ENCODE data around the gene CFAP157. TPM values are rescaled to one million over a fixed set of nuclear protein-coding genes. Genes with fewer than 3 reads are reported as not detected.

Gene CFAP157
- total RNA-seq, 4 donors from 2014 or later, result 2.1 to 5.4 (median 4.4) TPM; not detected in 1

GRCh38 chr9:127761061-127761460, 54.3 kb downstream of the CFAP157 start:
- Histone ChIP-seq H3K27ac (peak overlapping the region in 1 of 2 donors; percentile 68), H3K27me3 (no peaks in the 10 kb centered on the region), H3K36me3 (no peaks in the 10 kb centered on the region), H3K4me1 (no peaks in the 10 kb centered on the region), H3K4me3 (no peak overlapping the region), H3K9me3 (no peaks in the 10 kb centered on the region)
- intact Hi-C loops (cut with DNase I; ENCODE audit: low total_unique reads), result no loop called here
- no peak for DNase-seq
- TF ChIP-seq, protein P1, sequence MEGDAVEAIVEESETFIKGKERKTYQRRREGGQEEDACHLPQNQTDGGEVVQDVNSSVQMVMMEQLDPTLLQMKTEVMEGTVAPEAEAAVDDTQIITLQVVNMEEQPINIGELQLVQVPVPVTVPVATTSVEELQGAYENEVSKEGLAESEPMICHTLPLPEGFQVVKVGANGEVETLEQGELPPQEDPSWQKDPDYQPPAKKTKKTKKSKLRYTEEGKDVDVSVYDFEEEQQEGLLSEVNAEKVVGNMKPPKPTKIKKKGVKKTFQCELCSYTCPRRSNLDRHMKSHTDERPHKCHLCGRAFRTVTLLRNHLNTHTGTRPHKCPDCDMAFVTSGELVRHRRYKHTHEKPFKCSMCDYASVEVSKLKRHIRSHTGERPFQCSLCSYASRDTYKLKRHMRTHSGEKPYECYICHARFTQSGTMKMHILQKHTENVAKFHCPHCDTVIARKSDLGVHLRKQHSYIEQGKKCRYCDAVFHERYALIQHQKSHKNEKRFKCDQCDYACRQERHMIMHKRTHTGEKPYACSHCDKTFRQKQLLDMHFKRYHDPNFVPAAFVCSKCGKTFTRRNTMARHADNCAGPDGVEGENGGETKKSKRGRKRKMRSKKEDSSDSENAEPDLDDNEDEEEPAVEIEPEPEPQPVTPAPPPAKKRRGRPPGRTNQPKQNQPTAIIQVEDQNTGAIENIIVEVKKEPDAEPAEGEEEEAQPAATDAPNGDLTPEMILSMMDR (IDR thresholded peaks at IDR 0.05), result no peak
- no peak for TF ChIP-seq POLR2A (IDR thresholded peaks at IDR 0.05)

GRCh38 chr9:127761491-127761956, 54.7 kb downstream of the CFAP157 start:
- Histone ChIP-seq H3K27ac (peak overlapping the region in 1 of 2 donors; percentile 68), H3K27me3 (no peaks in the 10 kb centered on the region)

GRCh38 chr9:127762111-127762676, 55.4 kb downstream of the CFAP157 start:
- Histone ChIP-seq H3K4me1 (peaks cover 0 to 7% of the 10 kb centered on the region in 2 donors), H3K9me3 (no peaks in the 10 kb centered on the region), H3K27me3 (no peaks in the 10 kb centered on the region), H3K36me3 (no peaks in the 10 kb centered on the region), H3K4me3 (no peak overlapping the region), H3K27ac (peak overlapping the region; percentile 22 to 68)
- intact Hi-C loops (cut with DNase I; ENCODE audit: low total_unique reads), result no loop called here
- TF ChIP-seq, protein P1 (IDR thresholded peaks at IDR 0.05), result no peak
- TF ChIP-seq POLR2A (IDR thresholded peaks at IDR 0.05), result no peak
- DNase-seq, result peak in 1 of 2 donors; percentile 70

More at GRCh38 chr9:127761491-127761956, 54.7 kb downstream of the CFAP157 start:
- intact Hi-C loops (cut with DNase I; ENCODE audit: low total_unique reads), result no loop called here
- Histone ChIP-seq H3K4me3 (no peak overlapping the region), H3K9me3 (no peaks in the 10 kb centered on the region), H3K36me3 (no peaks in the 10 kb centered on the region), H3K4me1 (peaks cover 0 to under 1% of the 10 kb centered on the region in 2 donors)
- TF ChIP-seq, protein P1 (IDR thresholded peaks at IDR 0.05), result no peak
- TF ChIP-seq POLR2A (IDR thresholded peaks at IDR 0.05), result no peak
- no peak for DNase-seq

DNA sequence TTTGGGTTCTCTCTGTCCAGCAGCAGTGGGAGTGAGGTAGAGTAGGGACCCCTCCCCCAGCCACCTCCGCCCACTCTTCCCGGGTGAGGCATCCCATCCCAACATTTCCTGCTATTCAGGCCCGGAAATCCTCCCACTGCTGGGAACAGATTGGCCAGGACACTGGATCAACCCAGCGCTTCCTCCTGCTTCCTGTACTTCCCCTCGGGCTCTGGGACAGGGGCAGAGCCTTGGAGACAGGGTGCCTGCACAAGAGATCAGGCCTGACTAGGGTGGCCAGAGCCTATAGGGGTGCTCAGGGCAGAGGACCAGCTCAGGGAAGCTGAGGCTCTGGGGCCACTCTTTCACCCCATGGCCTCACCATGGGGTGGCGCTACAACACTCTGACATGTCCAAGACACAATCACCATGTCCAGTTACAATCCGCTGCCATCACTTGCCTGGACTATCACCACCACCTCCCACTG, 57.2 kb downstream of the CFAP157 start:
- peaks cover 0 to 7% of the 10 kb centered on the region in 2 donors for H3K4me1 ChIP-seq
- intact Hi-C loops (cut with DNase I; ENCODE audit: low total_unique reads), result no loop called here
- DNase-seq, result peak in 1 of 2 donors; percentile 60
- no peaks in the 10 kb centered on the region for H3K36me3 ChIP-seq
- TF ChIP-seq, protein P1 (IDR thresholded peaks at IDR 0.05), result peak in 2 of 4 experiments; percentile 37 to 49
- TF ChIP-seq POLR2A (IDR thresholded peaks at IDR 0.05), result no peak
- no peaks in the 10 kb centered on the region for H3K9me3 ChIP-seq
- H3K27ac ChIP-seq, result peak overlapping the region; percentile 27 to 68
- H3K27me3 ChIP-seq, result no peaks in the 10 kb centered on the region
- H3K4me3 ChIP-seq, result no peak overlapping the region

GRCh38 chr9:127765418-127765817, 58.6 kb downstream of the CFAP157 start:
- H3K27me3 ChIP-seq, result no peaks in the 10 kb centered on the region
- H3K27ac ChIP-seq, result peak overlapping the region in 1 of 2 donors; percentile 68
- no peak overlapping the region for H3K4me3 ChIP-seq
- no peak for TF ChIP-seq POLR2A (IDR thresholded peaks at IDR 0.05)
- TF ChIP-seq, protein P1 (IDR thresholded peaks at IDR 0.05), result no peak
- no peaks in the 10 kb centered on the region for H3K9me3 ChIP-seq
- no peaks in the 10 kb centered on the region for H3K36me3 ChIP-seq
- peaks cover 0 to 7% of the 10 kb centered on the region in 2 donors for H3K4me1 ChIP-seq
- intact Hi-C loops (cut with DNase I; ENCODE audit: low total_unique reads), result no loop called here
- no peak for DNase-seq

Measured in uterus (tissue), 4 donors.